Keratinocyte (primary cell): Measurements from ENCODE around the gene TRIM54. TPM values are rescaled to one million over a fixed set of nuclear protein-coding genes. Genes with fewer than 3 reads are reported as not detected.

Source experiments
- DNase-seq: peaks from one replicate; pipeline ENCODE4 v3.0.0-alpha.2; 2011; ENCODE audit warnings: low read depth, missing footprints, low spot score
- FAIRE-seq: peaks from 2 replicates; lab custom pipeline; 2011; peaks lifted over from hg19 to GRCh38; lab: Jason Lieb, UNC
- H2AFZ ChIP-seq: 2 replicates; pipeline ENCODE4 v1.6.0; 2012; ENCODE audit warnings: low read length, control low read depth, inconsistent platforms; ENCODE audit not compliant: control insufficient read depth
- H3K27ac ChIP-seq: 2 replicates; pipeline ENCODE4 v1.5.1; 2011; ENCODE audit warnings: low read length; ENCODE audit not compliant: control insufficient read depth, insufficient read depth
- H3K27me3 ChIP-seq: 3 replicates; pipeline ENCODE4 v1.6.0; 2011; ENCODE audit warnings: low read length; ENCODE audit not compliant: control insufficient read depth, insufficient read depth; ENCODE audit errors: extremely low read depth
- H3K36me3 ChIP-seq, 2 experiments: 2 replicates in 1 of 2; 3 replicates in 1 of 2; pipeline ENCODE4 v1.5.1; 2011; ENCODE audit warnings: low read length in 2 of 2, mild to moderate bottlenecking in 1 of 2; ENCODE audit not compliant: control insufficient read depth in 2 of 2, insufficient read depth in 2 of 2; ENCODE audit errors: extremely low read depth in 1 of 2
- H3K4me1 ChIP-seq: 3 replicates; pipeline ENCODE4 v1.5.1; 2011; ENCODE audit warnings: low read length; ENCODE audit not compliant: control insufficient read depth, insufficient read depth; ENCODE audit errors: extremely low read depth
- H3K4me2 ChIP-seq: 3 replicates; pipeline ENCODE4 v1.6.0; 2011; ENCODE audit warnings: low read depth, low read length; ENCODE audit not compliant: control insufficient read depth, insufficient read depth; ENCODE audit errors: extremely low read depth
- H3K4me3 ChIP-seq, 3 experiments: fragments of 200-600 bp in 1 of 3; sonication (generic) in 1 of 3; 2 replicates in 2 of 3; 3 replicates in 1 of 3; pipeline ENCODE4 v1.5.1; 2011 to 2016; ENCODE audit warnings: low read length in 3 of 3, mild to moderate bottlenecking in 3 of 3, control low read depth in 2 of 3, inconsistent platforms in 1 of 3, low read depth in 1 of 3, mixed read lengths in 1 of 3, mixed run types in 1 of 3, moderate library complexity in 1 of 3; ENCODE audit not compliant: control insufficient read depth in 2 of 3, insufficient read depth in 2 of 3; ENCODE audit errors: extremely low read depth in 1 of 3
- H3K79me2 ChIP-seq: 2 replicates; pipeline ENCODE4 v1.6.0; 2012; ENCODE audit warnings: low read length; ENCODE audit not compliant: control insufficient read depth, insufficient read depth
- H3K9ac ChIP-seq: 3 replicates; pipeline ENCODE4 v1.6.0; 2011; ENCODE audit warnings: low read length; ENCODE audit not compliant: control insufficient read depth, insufficient read depth; ENCODE audit errors: extremely low read depth
- H3K9me1 ChIP-seq: 3 replicates; pipeline ENCODE4 v1.6.0; 2011; ENCODE audit warnings: low read length; ENCODE audit not compliant: control insufficient read depth, insufficient read depth; ENCODE audit errors: extremely low read depth
- H3K9me3 ChIP-seq: 2 replicates; pipeline ENCODE4 v1.5.1; 2012; ENCODE audit warnings: low read depth, low read length; ENCODE audit not compliant: control insufficient read depth
- H4K20me1 ChIP-seq: 3 replicates; pipeline ENCODE4 v1.6.0; 2011; ENCODE audit warnings: low read length; ENCODE audit not compliant: control insufficient read depth, insufficient read depth; ENCODE audit errors: extremely low read depth
- CTCF ChIP-seq, 3 experiments: IDR thresholded peaks in 1 of 3; conservative IDR thresholded peaks in 1 of 3; optimal IDR thresholded peaks in 1 of 3; 2 replicates in 2 of 3; 3 replicates in 1 of 3; pipeline versions ENCODE3 to v1.5.1; 2011; ENCODE audit warnings: low read length in 3 of 3, mild to moderate bottlenecking in 3 of 3, moderate library complexity in 2 of 3, control low read depth in 1 of 3, inconsistent platforms in 1 of 3; ENCODE audit not compliant: insufficient read depth in 2 of 3; ENCODE audit errors: extremely low read depth in 1 of 3
- EZH2 ChIP-seq: IDR thresholded peaks from one replicate; pipeline ENCODE4 v1.6.1; 2012; ENCODE audit warnings: inconsistent platforms, mild to moderate bottlenecking, low read length, moderate library complexity
- dilution Hi-C: fragments of 300-500 bp; cut with MboI; formaldehyde crosslinking; loops from one replicate; pipeline ENCODE4 v1.7.0; 2020; ENCODE audit warnings: low sequenced_read_pairs; ENCODE audit not compliant: extremely low pct_ligation_motif_present
- polyA plus RNA-seq, 5 experiments: library from polyadenylated mRNA; depleted of rRNA in 3 of 5; stranded (reverse) in 3 of 5; stranded (forward) in 1 of 5; unstranded in 1 of 5; fragments of >200 nt; gene quantifications; 1 replicate in 1 of 5; 2 replicates in 3 of 5; 3 replicates in 1 of 5; pipeline versions ENCODE4 v1.2.1 to v1.2.3, GENCODE V29; 2011 to 2012; ENCODE audit warnings: missing spikeins in 2 of 5, low read depth in 1 of 5, low replicate concordance in 1 of 5

Gene TRIM54
- polyA plus RNA-seq, 1 donor (not counting 4 experiments of a cell fraction or from before 2014, with no cell fraction given), result not detected

GRCh38 chr2:27313882-27314645, 31.8 kb downstream of the TRIM54 start:
- Histone ChIP-seq H3K27ac (no peak overlapping the region), H3K36me3 (peaks cover 7 to 15% of the 10 kb centered on the region in 2 experiments)

GRCh38 chr2:27314709-27315108, 32.5 kb downstream of the TRIM54 start:
- H3K27me3 ChIP-seq, result no peaks in the 10 kb centered on the region
- H3K79me2 ChIP-seq, result no peaks in the 10 kb centered on the region
- H3K4me1 ChIP-seq, result no peaks in the 10 kb centered on the region
- H2AFZ ChIP-seq, result no peak overlapping the region
- no peak overlapping the region for H3K27ac ChIP-seq
- peaks cover 6 to 15% of the 10 kb centered on the region in 2 experiments for H3K36me3 ChIP-seq
- dilution Hi-C loops, result no loop called here
- no peaks in the 10 kb centered on the region for H3K9me3 ChIP-seq
- H3K4me3 ChIP-seq, result no peak overlapping the region
- H3K9me1 ChIP-seq, result no peaks in the 10 kb centered on the region
- no peak for DNase-seq
- H3K4me2 ChIP-seq, result no peak overlapping the region
- FAIRE-seq, result no peak
- peaks cover 6% of the 10 kb centered on the region for H4K20me1 ChIP-seq
- no peak for TF ChIP-seq EZH2
- no peak for TF ChIP-seq CTCF (optimal IDR thresholded peaks at IDR 0.05 in 1 of 3, IDR thresholded peaks at IDR 0.05 in 1 of 3, conservative IDR thresholded peaks at IDR 0.05 in 1 of 3; ENCODE audit: extremely low read depth in 1 of 3, insufficient read depth in 2 of 3, low read length in 3 of 3)
- no peak overlapping the region for H3K9ac ChIP-seq

More at GRCh38 chr2:27313882-27314645, 31.8 kb downstream of the TRIM54 start:
- dilution Hi-C loops, result no loop called here
- Histone ChIP-seq H3K9me1 (no peaks in the 10 kb centered on the region), H3K79me2 (no peaks in the 10 kb centered on the region), H3K4me1 (no peaks in the 10 kb centered on the region), H3K27me3 (no peaks in the 10 kb centered on the region), H4K20me1 (peaks cover 6% of the 10 kb centered on the region), H2AFZ (no peak overlapping the region), H3K9me3 (no peaks in the 10 kb centered on the region), H3K4me3 (no peak overlapping the region), H3K4me2 (no peak overlapping the region), H3K9ac (no peak overlapping the region)
- FAIRE-seq, result no peak
- DNase-seq, result no peak
- no peak for TF ChIP-seq EZH2
- TF ChIP-seq CTCF (optimal IDR thresholded peaks at IDR 0.05 in 1 of 3, IDR thresholded peaks at IDR 0.05 in 1 of 3, conservative IDR thresholded peaks at IDR 0.05 in 1 of 3; ENCODE audit: extremely low read depth in 1 of 3, insufficient read depth in 2 of 3, low read length in 3 of 3), result no peak
